SU-DHL-6 (cell line): Measurements from ENCODE around the gene ZNF609.

ENCODE experiments used
- EZH2phosphoT487 ChIP-seq: fragments of 200-600 bp; sonication (generic), shearing (Covaris generic); conservative IDR thresholded peaks from 2 replicates; pipeline ENCODE4 v1.6.1; 2018; ENCODE audit warnings: mild to moderate bottlenecking, antibody characterized with exemption, low read length, moderate library complexity, mixed read lengths
- TF ChIP-seq, protein P1 (sequence below): fragments of 200-600 bp; sonication (generic); IDR thresholded peaks from one replicate; pipeline ENCODE4 v1.5.1; 2017; ENCODE audit warnings: antibody characterized with exemption, mild to moderate bottlenecking, low read length, moderate library complexity; ENCODE audit not compliant: insufficient read depth, poor library complexity, severe bottlenecking

DNA sequence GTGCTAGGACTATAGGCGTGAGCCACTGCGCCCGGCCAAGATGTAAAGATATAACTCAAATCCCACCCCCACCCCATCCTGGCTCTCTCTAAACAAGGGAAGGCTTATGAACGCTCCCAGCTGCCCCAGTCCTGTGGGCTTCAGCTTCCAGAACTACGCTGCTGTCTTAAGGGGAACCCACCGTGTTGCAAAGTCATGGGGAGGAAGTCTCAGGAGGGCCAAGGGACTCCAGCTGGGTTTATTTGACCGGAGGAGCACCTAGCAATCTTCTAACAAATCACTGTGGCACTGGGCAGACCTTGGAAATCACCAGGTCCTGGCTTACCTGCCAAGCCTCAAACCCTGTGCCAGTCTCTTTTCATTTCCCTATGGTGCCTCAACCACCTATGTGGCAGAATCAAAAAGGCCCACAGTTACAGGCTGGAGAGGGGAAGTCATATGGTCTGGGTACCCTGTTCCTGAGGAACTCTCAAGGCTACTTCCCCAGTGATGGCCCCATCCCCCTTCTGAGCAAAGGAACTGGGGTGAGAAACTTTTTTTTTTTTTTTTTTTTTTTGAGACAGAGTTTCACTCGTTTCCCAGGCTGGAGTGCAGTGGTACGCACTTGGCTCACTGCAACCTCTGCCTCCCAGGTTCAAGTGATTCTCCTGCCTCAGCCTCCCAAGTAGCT is 231.7 kb downstream of the ZNF609 start:
- TF ChIP-seq, protein P1, sequence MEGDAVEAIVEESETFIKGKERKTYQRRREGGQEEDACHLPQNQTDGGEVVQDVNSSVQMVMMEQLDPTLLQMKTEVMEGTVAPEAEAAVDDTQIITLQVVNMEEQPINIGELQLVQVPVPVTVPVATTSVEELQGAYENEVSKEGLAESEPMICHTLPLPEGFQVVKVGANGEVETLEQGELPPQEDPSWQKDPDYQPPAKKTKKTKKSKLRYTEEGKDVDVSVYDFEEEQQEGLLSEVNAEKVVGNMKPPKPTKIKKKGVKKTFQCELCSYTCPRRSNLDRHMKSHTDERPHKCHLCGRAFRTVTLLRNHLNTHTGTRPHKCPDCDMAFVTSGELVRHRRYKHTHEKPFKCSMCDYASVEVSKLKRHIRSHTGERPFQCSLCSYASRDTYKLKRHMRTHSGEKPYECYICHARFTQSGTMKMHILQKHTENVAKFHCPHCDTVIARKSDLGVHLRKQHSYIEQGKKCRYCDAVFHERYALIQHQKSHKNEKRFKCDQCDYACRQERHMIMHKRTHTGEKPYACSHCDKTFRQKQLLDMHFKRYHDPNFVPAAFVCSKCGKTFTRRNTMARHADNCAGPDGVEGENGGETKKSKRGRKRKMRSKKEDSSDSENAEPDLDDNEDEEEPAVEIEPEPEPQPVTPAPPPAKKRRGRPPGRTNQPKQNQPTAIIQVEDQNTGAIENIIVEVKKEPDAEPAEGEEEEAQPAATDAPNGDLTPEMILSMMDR = no peak
- no peak for TF ChIP-seq EZH2phosphoT487
